ENCODE results near the gene ERBB2.
A peak's percentile ranks its signal among the peaks of the same experiment; 100 is the strongest.
"Not testable (repeated sequence)": the region's sequence is repeated elsewhere in the genome, so short reads cannot be mapped to it uniquely, and the experiment has no call there.

Gene ERBB2

DNA sequence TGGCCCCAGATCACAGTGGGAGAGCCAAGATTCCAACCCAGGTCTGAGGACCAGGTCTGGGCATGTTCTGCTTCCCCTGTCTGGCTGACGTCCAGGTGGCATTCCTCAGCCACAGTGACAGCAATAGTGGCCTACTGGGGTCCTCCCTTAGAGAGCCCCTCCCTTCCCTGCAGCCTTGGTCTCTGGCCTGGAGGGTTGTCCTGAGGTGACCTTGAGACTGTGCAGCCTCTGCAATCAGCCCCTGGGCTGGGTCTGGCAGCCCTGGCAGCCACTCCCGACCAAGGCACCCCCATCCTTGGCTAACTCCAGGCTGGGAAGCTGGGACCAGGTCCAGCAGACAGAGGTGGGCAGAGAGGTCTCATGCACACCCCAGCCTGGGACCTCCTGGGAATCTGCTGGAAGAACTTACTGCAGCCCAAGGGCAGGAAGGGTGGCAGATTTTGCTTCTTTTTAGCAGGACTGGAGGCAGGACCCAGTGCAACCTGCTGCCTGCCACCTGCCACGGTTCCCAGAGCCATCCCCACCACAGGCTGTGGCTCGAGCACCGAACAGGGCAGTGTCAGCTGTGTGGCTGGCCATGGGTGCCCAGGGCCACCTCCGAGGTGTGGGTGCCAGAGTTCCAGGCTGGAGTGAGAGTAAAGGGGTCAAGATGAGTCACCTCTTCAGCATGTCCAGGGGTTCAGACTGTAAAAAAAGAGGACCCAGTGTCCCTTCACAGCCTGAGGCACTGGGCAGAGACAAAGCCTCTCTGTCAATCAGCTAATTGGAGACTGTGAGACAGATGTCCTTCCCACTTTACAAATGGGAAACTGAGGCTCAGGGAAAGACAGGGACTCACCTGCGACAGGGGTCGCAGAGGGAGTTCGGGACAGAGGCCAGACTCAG lies 50.5 kb downstream of the ERBB2 start:
- no peak for DNase-seq

DNA sequence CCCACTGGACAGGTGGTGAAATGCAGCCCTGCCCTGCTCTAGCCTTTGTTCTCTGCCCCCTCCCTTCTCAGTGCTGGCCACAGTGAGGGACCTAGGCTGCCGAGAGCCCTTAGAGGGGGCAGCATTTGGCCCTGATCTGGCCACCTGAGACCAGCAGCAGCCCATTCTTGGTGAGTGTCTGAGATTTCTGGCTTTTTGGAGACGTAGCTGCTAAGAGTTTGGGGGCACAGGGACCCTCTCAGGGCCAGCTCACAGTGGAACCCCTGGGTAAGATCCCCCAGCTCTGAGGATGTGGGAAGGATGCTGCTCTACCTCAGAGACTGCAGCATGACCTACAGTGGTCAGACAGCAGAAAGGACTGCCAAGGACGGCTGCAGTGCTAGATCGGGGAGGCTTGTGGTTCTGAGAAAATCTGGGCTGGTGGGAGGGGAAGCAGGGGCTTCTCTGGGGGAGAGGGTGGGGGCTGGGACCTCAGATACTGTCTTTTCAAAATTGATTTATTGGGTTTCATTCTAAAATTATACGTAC lies 51.2 kb downstream of the ERBB2 start:
- no peak for DNase-seq

DNA sequence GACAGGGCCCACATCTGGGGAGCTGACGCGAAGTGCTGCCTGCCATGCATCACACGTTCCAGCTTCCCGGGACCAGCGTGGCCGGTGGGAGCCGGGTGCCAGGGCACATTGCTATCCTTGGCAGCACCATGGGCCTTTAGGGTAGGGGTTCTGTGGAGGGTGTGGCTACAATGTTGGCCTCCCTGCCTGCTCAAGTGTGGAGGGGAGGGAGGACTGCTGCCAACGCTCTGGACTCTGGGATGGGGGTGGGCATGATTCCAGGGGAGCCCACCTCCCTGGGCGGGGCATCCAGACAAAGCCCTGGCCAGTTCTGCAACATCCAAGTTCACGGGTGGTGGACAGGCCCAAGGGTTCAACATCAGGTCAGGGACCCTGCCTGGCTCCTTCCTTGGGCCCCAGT lies 51.8 kb downstream of the ERBB2 start:
- no peak for DNase-seq

DNA sequence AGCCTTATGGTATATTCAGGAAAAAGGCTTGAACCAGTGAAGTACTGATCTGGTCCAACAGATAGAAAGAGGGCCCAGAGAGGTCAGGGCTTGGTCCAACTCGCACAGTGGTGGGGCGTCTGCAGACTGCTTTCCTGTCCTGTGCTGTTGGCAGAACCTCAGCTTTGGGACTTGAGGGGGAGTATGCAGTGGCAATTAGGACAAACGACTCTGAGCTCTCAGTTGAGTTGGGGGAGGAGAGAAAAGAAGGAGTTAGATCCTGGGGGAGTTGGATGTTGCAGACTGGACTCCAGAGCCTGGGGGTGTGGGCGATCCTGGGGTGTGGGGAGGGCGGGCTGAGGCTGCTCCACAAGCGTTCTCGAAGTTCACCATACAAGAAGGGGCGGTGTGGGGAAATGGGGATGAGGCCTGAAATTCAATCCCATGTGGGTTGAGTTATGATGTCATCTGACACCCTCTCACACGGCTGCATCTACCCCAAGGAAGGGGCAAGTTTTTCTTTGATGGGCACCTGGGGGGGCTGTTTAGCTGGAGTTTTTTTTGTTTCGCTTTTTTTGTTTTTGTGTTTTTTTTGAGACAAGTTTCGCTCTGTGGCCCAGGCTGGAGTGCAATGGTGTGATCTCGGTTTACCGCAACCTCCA lies 52.5 kb downstream of the ERBB2 start:
- no peak for DNase-seq

DNA sequence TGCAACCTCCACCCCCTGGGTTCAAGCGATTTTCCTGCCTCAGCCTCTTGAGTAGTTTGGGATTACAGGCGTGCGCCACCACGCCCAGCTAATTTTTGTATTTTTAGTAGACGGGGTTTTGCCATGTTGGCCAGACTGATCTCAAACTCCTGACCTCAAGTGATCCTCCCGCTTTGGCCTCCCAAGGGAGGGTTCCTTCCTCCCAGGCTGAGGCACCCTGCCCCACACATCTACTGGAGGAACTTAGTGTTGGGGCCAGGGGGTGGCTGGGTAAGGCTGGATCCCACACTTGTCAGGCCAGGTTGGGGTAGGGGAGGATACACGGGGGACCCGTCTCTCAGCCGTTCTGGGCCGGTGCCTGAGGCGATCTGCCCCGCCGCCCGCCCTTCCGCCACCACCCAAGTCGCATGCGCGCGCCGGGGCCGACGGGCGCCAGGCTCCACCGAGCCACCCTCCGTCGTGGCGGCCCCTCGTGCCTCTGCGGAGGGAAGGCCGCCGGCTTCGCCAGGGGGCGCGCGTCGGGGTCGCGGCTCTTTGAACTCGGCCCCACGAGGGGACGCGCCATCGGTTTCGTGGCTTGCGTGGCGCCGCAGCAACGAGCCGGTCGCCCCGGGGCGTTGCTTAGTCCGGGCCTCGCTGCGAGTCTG lies 53.8 kb downstream of the ERBB2 start:
- DNase-seq: no peak

DNA sequence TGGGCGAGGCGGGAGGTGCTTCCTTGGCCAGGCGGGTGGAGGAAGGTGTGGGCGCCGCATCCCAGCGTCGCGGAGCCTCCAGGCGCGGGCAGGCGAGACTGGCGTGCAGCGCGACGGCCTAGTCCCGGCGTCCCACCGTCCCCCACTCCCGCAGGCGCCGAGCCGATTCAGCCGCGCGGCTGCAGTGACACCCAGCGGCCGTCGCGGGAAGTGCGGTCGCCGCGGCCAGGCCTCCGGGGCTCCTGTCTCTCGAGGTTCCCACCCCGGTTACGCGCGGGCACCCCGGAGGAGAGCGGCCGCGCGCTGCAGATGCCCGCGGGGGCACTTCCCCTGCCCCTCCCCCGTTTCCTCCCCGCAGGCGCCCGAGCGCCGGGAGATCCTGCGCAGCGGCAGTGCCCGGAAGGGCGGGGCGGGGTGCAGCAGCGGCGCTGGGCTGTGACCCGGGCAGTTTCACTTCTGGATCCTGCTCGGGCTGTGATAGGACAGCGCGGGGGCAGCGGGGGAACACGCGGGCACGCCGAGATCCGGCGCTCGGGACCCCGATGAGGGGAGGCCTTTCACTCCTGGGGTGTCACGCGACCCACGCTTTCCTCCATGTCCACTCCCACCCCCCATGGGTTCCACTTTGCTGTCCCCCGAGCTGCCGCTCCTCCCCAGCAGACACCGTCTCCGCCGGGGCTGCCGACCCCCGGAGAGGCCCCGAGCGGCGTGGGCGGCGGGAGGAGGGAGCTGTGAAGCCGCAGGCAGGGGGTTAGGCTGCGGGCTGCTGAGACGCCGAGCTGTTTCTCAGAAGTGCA lies 54.5 kb downstream of the ERBB2 start:
- DNase-seq: peak; percentile 98

DNA sequence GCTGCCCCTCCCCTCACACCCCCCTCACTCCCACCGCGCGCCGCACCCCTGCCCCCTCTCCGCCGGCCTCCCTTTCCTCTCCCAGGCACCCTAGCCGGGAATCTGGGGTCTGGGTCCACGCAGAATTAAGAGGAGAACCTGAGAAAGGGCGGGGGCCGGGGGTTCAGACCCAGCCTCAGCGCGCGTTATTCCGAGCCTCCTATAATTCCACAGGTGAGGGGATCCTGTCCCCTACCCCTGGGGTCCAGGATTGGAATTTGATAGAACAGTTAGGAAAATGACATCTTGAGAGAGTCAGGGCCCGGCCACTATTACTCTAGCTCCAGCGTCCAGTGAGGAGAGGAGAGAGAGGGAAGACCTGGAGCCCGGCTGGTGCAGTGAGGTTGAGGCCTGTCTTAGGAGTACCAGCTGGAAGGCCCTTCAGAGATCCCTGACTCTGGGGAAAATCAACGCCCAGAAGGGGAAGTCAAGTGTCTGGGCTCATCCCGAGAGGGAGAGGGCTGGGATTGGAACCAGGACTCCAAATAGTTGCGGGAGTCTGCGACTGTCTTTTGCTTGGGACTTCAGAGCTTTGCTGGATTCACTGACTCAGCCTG lies 55.2 kb downstream of the ERBB2 start:
- DNase-seq: no peak

DNA sequence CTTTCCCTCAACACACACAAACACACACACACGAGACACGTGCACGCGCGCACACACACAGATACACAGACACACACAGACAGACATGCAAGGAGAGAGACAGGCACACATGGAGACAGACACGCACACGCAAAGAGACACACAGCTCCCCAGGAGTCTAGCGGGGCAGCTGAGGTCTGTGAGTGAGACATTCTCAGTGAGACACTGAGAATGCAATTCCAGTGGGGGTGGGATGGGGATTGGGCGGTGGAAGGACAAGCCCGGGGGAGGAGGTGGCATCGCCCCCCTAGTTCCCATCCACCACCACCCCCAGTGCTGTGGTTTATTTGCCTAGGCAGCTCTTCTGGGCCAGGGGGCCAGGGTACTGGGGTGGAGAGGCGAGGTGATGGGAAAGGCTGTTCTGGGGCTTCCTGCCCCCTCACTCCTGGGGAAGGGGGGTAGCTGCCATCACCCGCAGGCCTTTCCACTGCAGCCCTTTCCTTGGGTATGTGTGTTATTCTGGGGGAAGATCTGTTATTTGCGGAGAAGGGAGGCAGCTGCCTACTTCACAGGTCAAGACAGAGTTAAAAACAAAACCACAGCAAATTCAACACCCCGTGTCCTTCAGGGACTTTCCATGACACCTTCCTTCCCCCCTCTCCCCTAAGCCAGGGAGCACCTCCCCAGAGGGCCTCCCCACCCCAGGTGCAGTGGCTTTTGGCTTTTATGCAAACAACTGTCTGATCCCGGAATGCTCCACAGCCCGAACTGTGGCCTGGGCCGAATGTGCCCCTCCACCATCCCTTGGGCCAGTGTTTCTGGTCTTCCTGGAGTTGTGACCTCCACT lies 55.9 kb downstream of the ERBB2 start:
- peak; percentile 37 for DNase-seq

DNA sequence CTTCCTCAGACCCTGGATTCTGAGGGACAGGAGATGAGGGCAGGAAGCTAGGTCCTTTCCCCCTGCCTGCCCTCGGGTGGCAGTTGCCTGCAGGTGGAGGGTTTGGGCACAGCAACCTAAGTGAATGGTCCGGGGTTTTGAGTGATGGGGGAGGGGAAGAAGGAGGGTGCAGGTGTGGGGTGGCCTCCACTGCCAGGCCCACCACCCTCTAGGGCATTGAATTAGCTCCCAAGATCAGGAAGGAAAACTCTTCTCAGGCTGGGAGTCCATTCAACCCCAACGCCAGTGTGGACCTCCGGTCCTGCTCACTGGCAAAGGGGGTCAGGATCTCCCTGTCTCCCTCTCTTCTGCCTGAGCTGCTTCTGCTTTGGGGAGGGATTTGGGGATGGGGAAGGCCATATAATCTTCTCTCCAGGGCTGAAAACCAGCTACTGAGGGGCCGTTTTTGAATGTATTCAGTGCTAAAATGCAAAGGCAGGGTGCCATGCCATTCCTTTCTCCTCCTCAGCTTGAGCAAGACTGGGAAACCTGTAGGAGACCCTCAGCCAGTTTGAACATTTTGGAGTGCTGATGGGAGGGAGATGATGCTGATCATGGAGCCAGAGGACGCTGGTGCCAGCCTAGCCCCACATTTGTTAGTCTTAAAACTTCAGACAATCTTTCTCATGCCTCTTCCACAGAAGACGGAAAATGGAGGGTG lies 56.7 kb downstream of the ERBB2 start:
- DNase-seq: no peak

DNA sequence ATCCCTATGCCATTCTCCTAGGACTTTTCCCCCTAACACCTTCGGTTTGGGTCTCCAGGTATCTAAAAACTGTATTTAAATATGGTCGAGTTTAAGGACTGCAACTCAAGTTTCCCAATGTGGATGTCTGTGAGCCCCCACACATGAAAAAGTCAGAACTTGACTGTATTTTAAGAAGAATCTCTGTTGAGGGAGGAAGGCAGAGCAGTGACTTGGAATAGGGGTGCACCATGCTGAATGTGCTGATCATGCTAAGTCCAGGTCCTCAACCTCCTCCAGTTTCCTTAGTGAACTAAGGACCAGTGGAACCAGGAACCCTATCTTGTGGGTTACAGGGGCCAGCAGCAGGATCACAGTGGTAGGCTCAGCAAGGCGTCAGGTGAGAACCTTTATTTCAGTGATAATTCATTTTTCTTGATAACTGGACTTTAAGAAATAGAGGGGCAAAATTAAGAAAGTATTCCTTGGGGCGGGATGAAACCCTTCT lies 57.4 kb downstream of the ERBB2 start:
- DNase-seq: no peak

DNA sequence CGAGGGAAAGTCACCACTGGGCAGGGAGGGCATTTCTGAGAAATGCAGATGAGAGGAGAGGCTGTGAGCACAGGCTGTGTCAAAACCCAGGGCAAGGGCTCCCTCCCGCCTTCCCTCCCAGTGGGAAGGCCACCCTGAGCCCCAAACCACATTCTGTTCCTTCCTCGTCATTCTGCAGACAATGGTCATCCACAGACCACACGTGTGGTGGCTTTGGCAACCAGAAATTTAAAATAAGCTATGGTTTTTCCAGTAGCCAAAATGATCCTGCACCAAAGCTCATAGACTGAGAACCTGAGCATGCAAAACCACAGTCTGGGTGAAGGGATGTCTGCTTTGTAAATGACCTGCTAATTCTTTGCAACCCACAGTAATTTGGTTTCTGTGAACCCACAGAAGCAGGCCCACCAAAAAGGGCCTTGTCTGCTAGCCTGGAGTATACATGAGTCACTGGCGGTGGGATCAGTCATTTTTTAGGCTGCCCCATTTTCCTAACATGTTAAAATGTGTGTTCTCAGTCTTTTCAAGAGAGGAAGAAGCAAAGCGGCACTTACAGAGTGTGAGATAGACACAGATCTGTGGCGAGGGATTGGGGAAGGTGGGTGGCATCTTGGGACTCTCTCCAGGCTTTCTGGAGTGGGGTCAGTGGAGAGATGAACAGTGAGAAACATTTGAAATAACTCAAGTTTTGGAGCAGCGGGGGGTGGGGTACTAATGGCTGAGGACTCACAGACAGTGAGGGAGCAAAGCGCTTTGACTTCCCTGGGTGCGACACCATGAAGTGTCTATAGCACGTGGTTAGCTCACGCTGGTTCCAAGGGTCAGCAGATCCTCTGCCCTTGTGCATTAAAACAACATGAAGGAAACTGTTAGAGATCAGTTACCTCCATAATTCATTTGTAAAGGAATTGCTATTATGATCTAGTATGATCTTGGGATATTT lies 58.3 kb downstream of the ERBB2 start:
- peak; percentile 35 for DNase-seq

DNA sequence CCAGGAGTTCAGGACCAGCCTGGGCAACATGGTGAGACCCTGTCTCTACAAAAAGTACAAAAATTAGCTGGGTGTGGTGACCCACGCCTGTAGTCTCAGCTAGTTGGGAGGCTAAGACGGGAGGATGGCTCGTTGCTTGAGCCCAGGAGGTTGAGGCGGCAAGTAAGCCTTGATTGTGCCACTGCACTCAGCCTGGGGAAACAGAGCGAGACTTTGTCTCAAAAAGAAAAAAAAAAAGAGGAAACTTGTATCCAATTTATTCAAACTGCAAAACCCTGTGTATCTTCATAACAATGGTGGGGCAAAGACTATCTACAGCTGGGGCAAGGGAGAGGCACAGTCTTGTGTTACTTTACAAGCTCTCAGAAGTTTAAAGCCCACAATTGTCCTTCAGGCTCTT lies 59.3 kb downstream of the ERBB2 start:
- DNase-seq: no peak

DNA sequence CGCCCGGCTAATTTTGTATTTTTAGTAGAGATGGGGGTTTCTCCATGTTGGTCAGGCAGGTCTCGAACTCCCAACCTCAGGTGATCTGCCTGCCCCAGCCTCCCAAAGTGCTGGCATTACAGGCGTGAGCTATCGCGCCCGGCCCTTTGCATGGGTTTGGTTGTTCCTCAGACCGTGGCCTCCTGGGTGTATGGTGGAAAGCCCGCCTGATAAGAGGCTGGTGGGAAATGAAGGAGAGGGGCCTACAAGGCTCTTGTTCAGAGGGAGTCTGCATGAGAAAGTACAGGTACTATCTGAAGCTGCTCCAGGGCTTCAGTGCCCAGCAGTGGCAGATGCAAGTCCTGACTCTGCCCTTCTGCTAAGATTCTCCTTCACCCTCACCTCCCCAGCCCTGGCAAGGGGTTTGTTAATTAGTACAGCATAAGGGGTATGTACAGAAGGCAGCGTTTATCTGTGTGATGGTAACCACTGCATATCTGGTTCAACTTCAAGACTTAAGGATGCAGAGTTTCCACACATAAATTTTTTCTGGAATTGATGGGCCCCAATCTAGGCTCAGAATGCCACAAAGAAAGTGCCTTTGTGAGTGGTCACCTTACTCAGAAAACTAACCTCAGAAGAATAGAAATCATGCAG lies 62.1 kb downstream of the ERBB2 start:
- no peak for DNase-seq

DNA sequence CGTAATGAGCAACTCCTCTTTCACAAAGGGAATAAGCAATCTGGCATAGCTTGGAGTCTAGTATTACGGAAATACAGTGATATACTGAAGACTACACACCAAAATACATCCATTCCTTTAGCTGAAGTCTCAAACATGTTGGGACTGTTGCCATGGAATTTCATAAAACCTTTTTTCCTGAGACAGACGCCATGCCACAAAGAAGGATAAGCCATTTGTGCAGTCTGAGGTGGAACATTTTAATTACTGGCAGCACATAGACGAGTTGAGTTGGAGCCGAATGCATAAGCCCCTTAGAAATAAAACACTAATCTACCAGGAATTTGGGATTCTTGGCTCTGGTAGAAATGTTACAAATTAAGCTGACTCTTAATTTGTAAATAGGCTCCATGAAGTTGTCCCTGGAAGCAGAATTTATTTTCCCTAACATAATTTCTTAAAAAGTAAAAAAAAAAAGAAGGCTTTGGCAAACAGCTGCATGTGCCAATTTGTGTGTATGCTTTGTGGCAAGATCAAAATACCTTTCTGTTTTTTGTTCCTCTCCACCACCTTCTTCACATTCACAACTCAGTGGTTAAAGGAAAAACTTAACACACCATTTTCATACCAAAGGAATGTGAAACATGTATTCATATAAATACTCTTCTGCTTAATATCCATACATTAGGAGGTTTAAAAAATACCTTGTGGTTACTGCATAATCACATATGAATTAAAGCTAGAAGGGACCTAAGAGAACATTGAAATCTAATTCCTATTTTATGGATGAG lies 63.4 kb downstream of the ERBB2 start:
- DNase-seq: no peak

DNA sequence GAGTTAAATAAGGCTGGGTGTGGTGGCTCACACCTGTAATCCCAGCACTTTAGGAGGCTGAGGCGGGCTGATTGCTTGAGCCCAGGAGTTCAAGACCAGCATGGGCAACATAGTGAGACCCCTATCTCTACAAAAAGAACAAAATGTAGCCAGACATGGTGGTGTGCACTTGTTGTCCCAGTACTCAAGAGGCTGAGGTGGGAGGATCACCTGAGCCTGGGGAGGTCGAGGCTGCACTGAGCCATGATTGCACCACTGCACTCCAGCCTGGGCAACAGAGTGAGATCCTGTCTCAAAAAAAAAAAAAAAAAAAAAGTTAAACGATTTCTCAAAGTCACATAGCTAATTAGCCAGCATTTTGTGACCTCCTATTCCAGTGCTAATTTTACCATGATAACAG lies 64.3 kb downstream of the ERBB2 start:
- not testable (repeated sequence) for DNase-seq

DNA sequence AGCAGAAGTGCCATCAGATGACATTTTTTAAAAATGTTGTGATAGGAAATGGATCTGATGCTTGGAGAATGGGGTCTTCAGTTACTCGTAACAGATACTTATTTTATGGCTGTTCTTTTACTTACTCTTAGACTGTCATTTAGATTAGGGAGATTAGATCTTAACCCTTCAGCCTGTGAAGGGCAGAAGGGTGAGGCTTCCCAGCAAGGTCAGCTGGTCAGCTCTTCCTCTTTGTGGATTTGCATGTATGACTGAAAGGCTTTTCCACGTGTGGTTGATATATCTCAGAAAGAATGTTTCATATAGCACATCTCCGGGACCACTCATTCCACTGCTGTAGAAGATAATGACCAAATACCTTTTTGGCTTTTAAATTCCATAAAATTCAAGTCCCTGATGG lies 65.3 kb downstream of the ERBB2 start:
- no peak for DNase-seq

DNA sequence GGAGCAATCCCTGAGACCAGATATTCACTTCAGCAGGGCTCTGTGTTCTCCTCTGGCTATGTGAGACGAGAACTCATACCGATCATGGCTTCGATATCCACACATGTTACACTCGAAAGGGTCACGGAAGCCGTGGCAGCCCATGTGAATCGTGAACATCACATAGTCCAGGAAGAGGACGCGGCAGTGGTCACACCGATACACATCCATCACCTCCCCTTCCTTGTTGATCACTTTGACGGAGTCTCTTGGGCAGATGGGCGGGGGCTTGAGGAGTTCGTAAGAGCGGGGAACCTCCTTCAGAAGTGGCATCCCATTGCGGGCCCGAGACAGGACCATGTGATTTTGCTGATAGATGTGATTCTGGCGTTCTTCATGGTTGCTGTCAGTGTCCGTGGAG lies 65.9 kb downstream of the ERBB2 start:
- DNase-seq: no peak

DNA sequence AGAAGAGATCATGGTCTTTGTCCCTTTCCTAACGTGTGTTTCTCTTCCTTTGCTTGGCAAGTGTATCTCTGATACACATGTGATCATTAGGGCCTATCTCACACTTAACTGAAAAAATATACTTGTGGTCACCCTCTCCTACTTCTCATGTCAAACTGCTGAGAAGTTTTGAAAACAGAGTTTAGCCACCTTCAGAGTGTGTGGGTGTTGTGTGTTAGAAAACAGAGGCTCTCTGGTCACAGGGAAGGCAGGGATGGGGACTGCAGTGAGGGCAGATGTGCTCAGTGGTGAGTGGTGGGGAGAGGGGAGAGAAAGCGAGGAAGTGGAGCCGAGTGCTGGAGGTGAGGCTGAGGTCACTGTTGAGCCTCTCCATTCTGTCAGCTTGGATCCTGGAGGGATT lies 67.3 kb downstream of the ERBB2 start:
- DNase-seq: no peak

All from activated effector memory CD4-positive, alpha-beta T cell treated with Interleukin-2 at 50 U/mL for 16 hours (primary cell).